Esophagus muscularis mucosa (tissue), 4 donors: ENCODE measurements around the gene PGBD5.

Experiments used
- EP300 ChIP-seq: sonication (generic); formaldehyde crosslinking; IDR thresholded peaks from one replicate; pipeline ENCODE4 v1.6.1; 2017; ENCODE audit warnings: antibody characterized with exemption
- POLR2A ChIP-seq: fragments of 450-650 bp; IDR thresholded peaks from one replicate; pipeline ENCODE4 v1.6.1; 2017; ENCODE audit warnings: antibody characterized with exemption, moderate library complexity, mild to moderate bottlenecking, low read depth
- POLR2AphosphoS5 ChIP-seq, 2 donors: sonication (generic); formaldehyde crosslinking; IDR thresholded peaks; one replicate each; pipeline ENCODE4 v1.6.1; 2017; ENCODE audit warnings: antibody characterized with exemption in 2 of 2
- TF ChIP-seq, protein P1 (sequence below), 3 experiments: fragments of 200-600 bp in 2 of 3; fragments of 450-650 bp in 1 of 3; sonication (generic) in 2 of 3; IDR thresholded peaks; one replicate each; pipeline ENCODE4 v1.5.1; 2017 to 2019; ENCODE audit warnings: antibody characterized with exemption in 3 of 3, mild to moderate bottlenecking in 2 of 3, moderate library complexity in 1 of 3

- TF ChIP-seq, protein P1, sequence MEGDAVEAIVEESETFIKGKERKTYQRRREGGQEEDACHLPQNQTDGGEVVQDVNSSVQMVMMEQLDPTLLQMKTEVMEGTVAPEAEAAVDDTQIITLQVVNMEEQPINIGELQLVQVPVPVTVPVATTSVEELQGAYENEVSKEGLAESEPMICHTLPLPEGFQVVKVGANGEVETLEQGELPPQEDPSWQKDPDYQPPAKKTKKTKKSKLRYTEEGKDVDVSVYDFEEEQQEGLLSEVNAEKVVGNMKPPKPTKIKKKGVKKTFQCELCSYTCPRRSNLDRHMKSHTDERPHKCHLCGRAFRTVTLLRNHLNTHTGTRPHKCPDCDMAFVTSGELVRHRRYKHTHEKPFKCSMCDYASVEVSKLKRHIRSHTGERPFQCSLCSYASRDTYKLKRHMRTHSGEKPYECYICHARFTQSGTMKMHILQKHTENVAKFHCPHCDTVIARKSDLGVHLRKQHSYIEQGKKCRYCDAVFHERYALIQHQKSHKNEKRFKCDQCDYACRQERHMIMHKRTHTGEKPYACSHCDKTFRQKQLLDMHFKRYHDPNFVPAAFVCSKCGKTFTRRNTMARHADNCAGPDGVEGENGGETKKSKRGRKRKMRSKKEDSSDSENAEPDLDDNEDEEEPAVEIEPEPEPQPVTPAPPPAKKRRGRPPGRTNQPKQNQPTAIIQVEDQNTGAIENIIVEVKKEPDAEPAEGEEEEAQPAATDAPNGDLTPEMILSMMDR (IDR thresholded peaks at IDR 0.05): no peak
- no peak for TF ChIP-seq POLR2A
- no peak for TF ChIP-seq POLR2AphosphoS5 (IDR thresholded peaks at IDR 0.05)
- TF ChIP-seq EP300: no peak
Measured at GRCh38 chr1:230427981-230428380, 1.8 kb upstream of the PGBD5 start.
